Fibroblast of skin of abdomen (primary cell): ENCODE results near the gene JTB. TPM values are rescaled to one million over a fixed set of nuclear protein-coding genes. Genes with fewer than 3 reads are reported as not detected.
"Not testable (repeated sequence)": the region's sequence is repeated elsewhere in the genome, so short reads cannot be mapped to it uniquely, and the experiment has no call there.

Source experiments
- DNase-seq: peaks from one replicate; pipeline ENCODE4 v3.0.0-alpha.2; 2013
- polyA plus RNA-seq, 2 experiments: library from polyadenylated mRNA; unstranded; fragments of 120-200 nt; gene quantifications; one replicate each; pipeline ENCODE4 v1.2.1, GENCODE V29; 2013; ENCODE audit not compliant: insufficient read length in 2 of 2

The JTB gene
- 120 TPM for polyA plus RNA-seq (2013, experiment 1 of 2; ENCODE audit: insufficient read length)
- polyA plus RNA-seq (2013, experiment 2 of 2; ENCODE audit: insufficient read length), result 115 TPM

DNA sequence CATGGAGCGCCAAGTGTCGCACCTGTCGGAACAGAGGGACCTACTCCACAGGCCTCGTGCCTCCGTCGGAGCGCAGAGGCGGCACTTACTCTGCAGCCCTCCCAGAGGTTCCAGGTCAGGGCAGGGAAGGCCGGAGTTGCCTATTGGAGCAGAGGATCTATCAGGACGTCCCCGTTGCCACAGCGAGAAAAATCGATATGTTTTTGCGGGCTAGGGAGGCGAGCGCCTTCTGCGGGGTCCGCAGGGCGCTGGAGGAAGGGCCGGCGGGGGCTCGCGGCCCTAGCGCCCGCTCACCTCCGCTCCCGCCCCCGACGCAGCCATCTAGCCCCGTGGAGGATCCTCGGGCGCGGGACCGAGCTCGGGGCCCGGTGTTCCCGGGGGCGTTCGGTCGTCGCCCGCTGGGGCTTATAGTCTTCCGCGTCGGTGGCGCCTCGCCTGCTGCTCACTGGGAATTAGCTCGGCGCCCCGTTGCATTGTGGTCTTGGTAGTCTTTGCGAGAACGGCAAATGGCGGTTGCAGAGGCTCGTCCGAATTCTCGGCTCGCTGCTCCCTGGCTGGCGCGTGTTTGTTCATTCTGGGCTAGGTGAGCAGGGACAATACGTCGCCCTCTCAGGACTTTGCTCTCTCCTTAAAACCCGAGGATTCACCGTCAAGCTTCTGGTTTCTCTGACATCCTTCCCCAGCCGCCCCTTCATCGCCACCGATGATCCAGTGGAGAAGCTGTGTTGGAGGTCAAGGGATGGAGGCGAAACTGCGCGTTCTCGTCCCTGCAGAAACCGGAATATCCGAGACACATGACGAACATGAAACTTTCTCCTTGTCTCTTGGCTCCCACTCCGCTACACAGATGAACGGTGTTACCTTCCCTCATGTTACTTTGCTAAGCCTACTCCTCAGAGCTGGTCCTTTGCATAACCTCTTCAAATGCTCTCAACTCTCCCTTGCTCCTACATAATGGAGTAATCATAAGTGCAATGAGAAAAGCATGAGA is at the start of gene JTB:
Gene JTB (minus strand): TSS at position 425 of the 991 bp plus-strand sequence. CDS start 422 bp downstream, at position 3.
- DNase-seq, result peak; percentile 78

GRCh38 chr1:154019940-154020339 is 42.5 kb upstream of the JTB start:
- DNase-seq, result no peak

DNA sequence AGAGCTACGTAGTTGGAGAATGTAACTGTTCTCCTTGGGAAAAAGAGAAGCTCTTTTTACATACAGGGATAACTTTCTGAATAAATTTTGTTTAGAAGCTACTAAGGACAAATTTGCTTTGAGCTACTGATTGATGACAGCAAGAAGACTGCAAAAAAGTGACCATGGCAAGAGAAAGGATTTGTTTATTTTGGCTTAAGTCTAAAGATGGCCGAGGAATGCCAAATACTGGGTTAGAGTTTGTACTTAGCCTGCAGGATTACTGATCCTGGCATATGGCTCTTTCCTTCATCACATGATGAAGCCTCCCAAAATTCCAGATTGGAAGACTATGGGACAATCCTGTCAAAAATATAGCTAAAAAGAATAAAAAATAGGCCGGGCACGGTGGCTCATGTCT is 41.8 kb upstream of the JTB start:
- DNase-seq, result no peak

DNA sequence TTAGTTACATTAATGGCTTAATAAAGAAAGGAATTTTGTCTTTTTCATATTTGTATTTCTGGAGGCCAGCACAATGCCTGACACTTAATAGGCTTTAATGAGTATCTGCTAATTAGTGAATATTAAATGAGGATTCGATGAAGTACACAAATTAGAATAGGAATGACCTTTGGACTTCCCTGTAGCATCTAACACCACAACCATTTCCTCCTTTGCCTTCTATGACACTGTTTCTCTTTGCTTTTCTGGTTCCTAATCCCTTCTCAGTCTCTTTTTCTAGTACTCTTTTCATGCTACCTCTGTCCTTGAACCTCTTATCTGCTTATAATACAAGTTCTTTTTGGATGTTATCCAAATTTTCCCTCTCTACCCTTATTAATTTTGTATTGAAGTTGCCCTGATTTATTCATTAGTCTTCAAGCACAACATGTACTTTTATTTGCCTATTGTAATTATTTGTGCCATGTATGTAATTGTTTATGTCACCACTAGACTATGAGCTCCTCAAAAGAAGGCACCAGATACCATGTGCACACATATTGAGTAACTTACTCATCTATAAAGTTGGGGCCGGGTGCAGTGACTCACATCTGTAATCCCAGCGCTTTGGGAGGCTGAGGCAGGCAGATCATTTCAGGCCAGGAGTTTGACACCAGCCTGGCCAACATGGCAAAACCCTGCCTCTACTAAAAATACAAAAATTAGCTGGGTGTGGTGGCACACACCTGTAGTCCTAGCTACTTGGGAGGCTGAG is 36.9 kb upstream of the JTB start:
- DNase-seq, result peak; percentile 45

DNA sequence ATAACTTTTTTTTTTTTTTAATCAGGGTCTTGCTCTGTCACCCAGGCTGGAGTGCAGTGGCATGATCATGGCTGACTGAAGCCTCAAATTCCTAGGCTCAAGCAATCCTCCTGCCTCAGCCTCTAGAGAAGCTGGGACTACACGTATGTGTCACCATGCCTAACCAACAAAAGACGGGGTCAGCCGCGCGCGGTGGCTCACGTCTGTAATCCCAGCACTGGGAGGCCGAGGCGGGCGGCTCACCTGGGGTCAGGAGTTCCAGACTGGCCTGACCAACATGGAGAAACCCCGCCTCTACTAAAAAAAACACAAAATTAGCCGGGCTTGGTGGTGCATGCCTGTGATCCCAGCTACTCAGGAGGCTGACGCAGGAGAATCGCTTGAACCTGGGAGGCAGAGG is 35.1 kb upstream of the JTB start:
- DNase-seq, result not testable (repeated sequence)

- no peak for DNase-seq
Measured at GRCh38 chr1:154012129-154012528, 34.7 kb upstream of the JTB start.

GRCh38 chr1:154006136-154006535 is 28.7 kb upstream of the JTB start:
- DNase-seq, result peak; percentile 12

- no peak for DNase-seq
Measured at GRCh38 chr1:154000420-154000819, 22.9 kb upstream of the JTB start.

- not testable (repeated sequence) for DNase-seq
Measured at GRCh38 chr1:153996882-153997281, 19.4 kb upstream of the JTB start.

- no peak for DNase-seq
Measured at GRCh38 chr1:153995640-153996039, 18.2 kb upstream of the JTB start.

DNA sequence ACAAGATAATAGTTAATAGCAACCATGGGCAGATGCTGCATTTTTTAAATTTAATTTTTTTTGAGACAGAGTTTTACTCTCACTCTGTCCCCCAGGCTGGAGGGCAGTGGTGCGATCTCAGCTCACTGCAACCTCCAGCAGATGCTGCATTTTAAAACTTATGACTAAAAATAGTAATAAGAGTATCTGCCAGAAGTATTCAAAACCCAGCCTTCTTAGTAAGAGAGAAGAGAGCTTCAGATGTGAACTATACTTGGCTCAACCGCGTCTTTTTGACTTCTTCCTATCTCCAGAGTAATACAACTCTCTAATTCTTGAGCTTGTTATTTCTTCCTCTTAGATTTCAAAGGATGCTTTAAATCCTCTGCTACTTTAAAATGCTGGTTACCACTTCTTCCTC is 17.7 kb upstream of the JTB start:
- no peak for DNase-seq

DNA sequence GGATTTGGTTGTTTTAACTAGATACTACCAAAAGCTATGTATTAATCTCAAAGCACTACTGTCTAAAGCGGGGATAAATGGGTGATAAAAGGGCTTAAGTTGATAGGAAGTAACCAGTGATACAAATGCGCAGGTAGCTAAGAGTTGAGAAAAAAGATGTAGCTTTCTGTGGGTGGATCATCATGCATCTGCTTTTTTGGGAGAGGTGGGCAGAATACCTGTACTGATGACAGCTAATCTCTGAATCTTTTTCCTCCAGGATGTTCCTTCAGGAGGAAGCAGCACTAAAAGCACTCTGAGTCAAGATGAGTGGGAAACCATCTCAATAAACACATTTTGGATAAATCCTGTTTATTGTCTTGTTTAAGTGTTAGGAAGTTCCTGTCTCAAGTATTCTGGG is 14.3 kb upstream of the JTB start:
- DNase-seq, result no peak

DNA sequence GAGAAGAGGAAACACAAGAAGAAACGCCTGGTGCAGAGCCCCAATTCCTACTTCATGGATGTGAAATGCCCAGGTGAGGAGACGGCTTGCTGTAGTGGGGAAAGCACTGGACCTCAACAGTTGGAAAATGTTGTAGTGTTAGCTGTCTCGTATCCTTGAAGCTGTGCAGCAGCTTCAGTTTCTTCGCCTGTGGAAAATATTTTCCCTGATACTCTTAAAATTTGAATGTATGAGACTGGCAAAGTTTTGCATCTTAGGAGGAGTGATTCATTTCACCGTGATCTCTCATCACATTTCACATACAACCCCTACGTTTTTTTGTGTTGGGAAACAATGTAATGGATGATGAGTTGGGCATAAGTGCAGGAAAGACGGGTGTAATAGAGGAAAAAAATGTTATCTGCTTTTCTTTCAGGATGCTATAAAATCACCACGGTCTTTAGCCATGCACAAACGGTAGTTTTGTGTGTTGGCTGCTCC is 13.7 kb upstream of the JTB start:
- DNase-seq, result no peak

DNA sequence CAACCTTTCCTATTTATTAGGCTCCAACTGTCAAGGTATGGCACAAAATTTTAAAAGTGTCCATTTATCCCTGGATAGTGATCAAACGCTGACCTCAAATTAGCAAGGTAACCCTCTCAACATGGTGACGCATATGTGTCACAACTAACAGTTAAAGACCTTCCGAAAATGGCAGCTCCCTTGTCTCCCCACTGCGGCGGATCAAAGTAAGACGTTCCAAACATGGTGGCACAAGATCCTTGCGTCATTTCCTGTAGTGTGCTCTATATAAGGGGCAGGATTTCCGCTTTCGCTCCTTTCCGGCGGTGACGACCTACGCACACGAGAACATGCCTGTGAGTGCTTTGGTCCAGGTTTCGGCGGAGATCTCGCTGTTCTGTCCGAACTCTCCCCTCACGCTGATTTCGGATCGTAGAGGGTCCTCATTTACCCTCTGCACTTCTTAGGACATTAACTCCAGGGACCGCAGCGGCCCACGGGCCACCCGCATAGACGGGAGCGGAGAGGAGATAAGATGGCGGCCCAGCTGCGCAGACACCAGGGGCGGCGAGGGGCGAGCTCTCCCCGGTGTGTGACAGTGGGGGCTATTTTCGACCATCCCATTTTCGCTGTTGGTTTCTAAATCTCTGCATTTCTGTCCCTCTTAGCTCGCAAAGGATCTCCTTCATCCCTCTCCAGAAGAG is 13.1 kb upstream of the JTB start, which contains the start of gene RPS27:
Gene RPS27 (plus strand): TSS at position 295 of the 683 bp plus-strand sequence. CDS start 35 bp downstream, at position 330.
- DNase-seq, result peak; percentile 99

GRCh38 chr1:153987621-153988020 is 10.1 kb upstream of the JTB start:
- no peak for DNase-seq

- peak; percentile 86 for DNase-seq
Measured at GRCh38 chr1:153985941-153986761, 8.7 kb upstream of the JTB start, which contains the start of gene RAB13. Gene RAB13 (minus strand): TSS chr1:153986339. CDS start chr1:153986236, 103 bp downstream.

- peak; percentile 86 for DNase-seq
Measured at GRCh38 chr1:153985341-153985912, 8.0 kb upstream of the JTB start.

- no peak for DNase-seq
Measured at GRCh38 chr1:153984123-153984894, 6.8 kb upstream of the JTB start.

DNA sequence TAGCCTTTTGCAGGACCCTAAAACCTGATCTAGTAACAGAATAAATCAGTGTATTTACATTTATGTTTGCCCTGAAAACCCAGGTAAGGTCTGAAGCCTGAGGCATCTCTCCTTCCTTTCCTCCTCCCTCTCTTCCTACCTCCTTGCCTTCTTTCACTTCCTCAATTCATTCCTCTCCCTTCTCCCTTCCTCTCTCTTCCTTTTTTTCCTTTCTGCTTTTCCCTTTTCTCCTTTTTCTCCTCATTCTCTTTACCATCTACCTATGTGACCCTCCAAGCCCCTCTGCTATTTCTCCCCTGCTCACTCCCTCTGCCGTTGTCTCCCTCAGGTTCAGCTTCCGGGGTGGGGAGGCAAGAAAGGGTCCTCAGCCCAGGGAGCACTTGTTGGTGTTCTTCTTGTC is 4.3 kb upstream of the JTB start:
- DNase-seq, result not testable (repeated sequence)

GRCh38 chr1:153979091-153979490 is 1.6 kb upstream of the JTB start:
- not testable (repeated sequence) for DNase-seq
